NCI-H510A (cell line): Measurements from ENCODE around the gene ZNF566.

Experiments used
- DNase-seq: peaks from one replicate; lab custom pipeline; 2025; lab: John Stamatoyannopoulos, UW

ZNF566 gene

GRCh38 chr19:36441339-36441738, 48.0 kb downstream of the ZNF566 start:
- DNase-seq: no peak

- DNase-seq: no peak
These were observed 52.8 kb downstream of the ZNF566 start for GRCh38 chr19:36436531-36436930.

GRCh38 chr19:36423925-36424324, 65.4 kb downstream of the ZNF566 start:
- no peak for DNase-seq

DNA sequence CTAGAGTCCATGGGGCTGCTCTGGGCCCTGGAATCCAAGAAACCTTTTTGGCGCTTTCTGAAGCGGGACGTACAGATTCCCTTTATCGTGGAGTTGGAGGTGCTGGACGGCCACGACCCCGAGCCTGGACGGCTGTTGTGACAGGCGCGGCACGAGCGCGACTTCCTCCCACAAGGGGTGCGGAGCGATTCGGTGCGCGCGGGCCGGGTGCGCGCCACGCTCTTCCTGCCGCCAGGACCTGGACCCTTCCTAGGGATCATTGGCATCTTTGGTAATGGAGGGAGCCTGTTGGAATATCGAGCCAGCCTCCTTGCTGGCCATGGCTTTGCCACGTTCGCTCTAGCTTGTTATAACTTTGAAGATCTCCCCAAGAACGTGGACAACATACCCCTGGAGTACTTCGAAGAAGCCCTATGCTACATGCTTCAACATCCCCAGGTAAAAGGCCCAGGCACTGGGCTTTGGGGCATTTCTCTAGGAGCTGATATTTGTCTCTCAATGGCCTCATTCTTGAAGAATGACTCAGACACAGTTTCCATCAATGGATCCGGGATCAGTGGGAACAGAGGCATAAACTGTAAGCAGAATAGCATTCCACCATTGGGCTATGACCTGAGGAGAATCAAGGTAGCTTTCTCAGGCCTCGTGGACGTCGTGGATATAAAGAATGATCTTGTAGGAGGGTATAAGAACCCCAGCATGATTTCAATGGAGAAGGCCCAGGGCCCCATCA, 67.4 kb downstream of the ZNF566 start:
- DNase-seq: no peak

- peak; percentile 6 for DNase-seq
These were observed 68.2 kb downstream of the ZNF566 start for GRCh38 chr19:36420961-36421748.

DNA sequence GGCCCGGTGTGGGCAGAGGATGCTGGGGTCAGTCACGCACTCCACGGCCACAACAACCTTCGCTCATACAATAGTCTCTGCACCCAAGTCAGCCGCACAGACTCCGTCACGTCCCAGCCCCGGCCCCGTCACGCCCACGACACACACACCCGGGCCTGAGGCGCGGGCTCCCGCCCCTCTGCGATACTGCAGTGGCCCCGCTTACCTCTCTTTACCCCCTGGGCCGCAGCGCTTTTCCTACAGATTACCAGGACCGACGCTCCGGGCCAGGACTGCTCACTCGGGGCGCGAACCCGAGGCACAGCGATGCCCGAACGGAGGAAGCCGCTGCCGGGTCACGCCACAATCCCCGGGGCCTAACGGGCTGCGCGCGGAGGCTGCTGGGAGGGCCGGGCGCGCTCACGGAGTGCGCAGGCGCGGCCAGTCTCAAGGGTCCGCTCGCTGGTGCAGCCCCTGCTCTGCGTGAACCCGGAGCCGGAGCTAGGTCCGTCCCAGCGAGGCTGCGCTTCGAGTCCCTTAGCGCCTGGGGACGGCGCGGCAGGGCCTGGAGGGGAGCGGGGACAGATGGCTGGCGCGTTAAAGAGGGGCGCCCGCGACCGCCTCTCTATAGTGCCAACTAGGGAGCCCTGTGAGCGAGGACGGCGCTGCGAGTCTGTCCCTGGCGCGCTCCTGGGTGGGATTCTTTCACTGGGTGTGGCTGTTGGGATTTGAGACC, 70.9 kb downstream of the ZNF566 start, which contains the start of gene ZFP82:
TSS of gene ZFP82 (minus strand) at position 358 of the 715 bp plus-strand sequence. CDS start 8,855 bp downstream, outside the sequence.
- peak; percentile 62 for DNase-seq

GRCh38 chr19:36417752-36418286, 71.5 kb downstream of the ZNF566 start:
- DNase-seq: peak; percentile 37

- no peak for DNase-seq
These were observed 79.5 kb downstream of the ZNF566 start for GRCh38 chr19:36409841-36410240.

- DNase-seq: no peak
These were observed 81.3 kb downstream of the ZNF566 start for GRCh38 chr19:36408101-36408500.

DNA sequence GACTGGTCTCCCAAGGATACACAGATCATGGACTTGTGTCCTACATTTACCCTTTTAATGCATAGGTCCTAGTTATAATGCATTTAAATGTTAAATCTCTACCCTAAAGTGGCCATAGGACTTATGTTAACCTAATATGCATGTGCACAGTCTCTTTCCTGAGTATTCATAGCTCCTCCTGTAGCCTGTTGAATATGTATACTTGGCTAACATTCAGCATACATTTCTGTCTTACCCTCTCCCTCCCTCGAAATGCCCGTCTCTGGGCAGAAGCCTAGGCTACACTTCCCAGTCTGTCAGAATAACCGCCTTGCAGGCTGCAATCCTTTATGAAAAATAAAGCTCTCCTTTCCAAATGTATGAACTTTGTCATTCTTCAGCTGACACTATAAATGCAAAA, 84.9 kb downstream of the ZNF566 start:
- DNase-seq: no peak

DNA sequence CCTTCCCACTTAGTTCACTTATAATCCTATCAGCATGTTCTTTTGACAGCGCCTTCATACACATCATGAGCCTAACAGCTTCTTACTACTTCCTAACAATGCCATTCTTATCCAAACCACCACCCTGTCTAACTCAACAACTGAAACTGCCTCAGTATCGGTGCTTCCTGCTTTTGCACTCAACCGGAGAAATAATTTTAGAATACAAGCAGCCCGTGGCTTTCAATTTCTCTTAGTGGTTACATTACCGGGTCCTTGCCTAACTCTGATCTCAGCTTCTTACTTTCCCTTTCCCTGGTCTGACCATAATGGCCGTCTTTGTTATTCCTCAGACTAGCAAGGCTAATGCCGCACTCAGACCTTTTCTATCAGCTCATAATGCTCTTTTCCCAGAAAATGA, 87.9 kb downstream of the ZNF566 start:
- no peak for DNase-seq

GRCh38 chr19:36398571-36398970, 90.8 kb downstream of the ZNF566 start:
- no peak for DNase-seq
